CD4-positive, alpha-beta memory T cell (primary cell): ENCODE measurements around the gene TMED9. TPM values are rescaled to one million over a fixed set of nuclear protein-coding genes. Genes with fewer than 3 reads are reported as not detected.

Experiments used
- CTCF ChIA-PET: fragments of 350-600 bp; sonication (Branson Sonifier 250); formaldehyde crosslinking; loops from one replicate; lab custom pipeline; 2021; ENCODE audit warnings: inconsistent platforms; ENCODE audit not compliant: partially characterized antibody; lab: Charles Lee
- POLR2A ChIA-PET: fragments of 350-600 bp; sonication (Branson Sonifier 250); formaldehyde crosslinking; loops from one replicate; lab custom pipeline; 2021; ENCODE audit not compliant: partially characterized antibody; lab: Charles Lee
- DNase-seq, 5 donors: peaks; one replicate each; pipeline versions ENCODE4 v3.0.0 to v3.0.0-alpha.2; 2020 to 2022; ENCODE audit warnings: mixed read lengths in 1 of 5
- H3K27ac ChIP-seq: one replicate; pipeline ENCODE4 v1.7.0; 2013; ENCODE audit warnings: low read depth, low read length
- H3K27me3 ChIP-seq: 2 replicates; pipeline ENCODE4 v1.7.0; 2013; ENCODE audit warnings: mild to moderate bottlenecking, low read length, moderate library complexity; ENCODE audit not compliant: insufficient read depth
- H3K36me3 ChIP-seq: 2 replicates; pipeline ENCODE4 v1.7.0; 2013; ENCODE audit warnings: mild to moderate bottlenecking, low read length, moderate library complexity; ENCODE audit not compliant: insufficient read depth
- H3K4me1 ChIP-seq: 2 replicates; pipeline ENCODE4 v1.7.0; 2013; ENCODE audit warnings: mild to moderate bottlenecking, low read length, moderate library complexity; ENCODE audit not compliant: insufficient read depth
- H3K4me3 ChIP-seq, 2 donors: one replicate each; pipeline ENCODE4 v1.7.0; 2013; ENCODE audit warnings: low read length in 2 of 2, mild to moderate bottlenecking in 1 of 2
- H3K9me3 ChIP-seq, 2 donors: one replicate each; pipeline ENCODE4 v1.7.0; 2013; ENCODE audit warnings: low read length in 2 of 2, control low read depth in 1 of 2; ENCODE audit not compliant: control insufficient read depth in 1 of 2
- H3K27ac Mint-ChIP-seq, 7 donors: one replicate each; pipeline ENCODE4 v1.8.0; 2020 to 2021; ENCODE audit warnings: mixed read lengths in 7 of 7, mild to moderate bottlenecking in 6 of 7, inconsistent platforms in 3 of 7, moderate library complexity in 3 of 7
- H3K27me3 Mint-ChIP-seq, 2 donors: one replicate each; pipeline ENCODE4 v1.8.0; 2020 to 2021; ENCODE audit warnings: mixed read lengths in 2 of 2
- H3K36me3 Mint-ChIP-seq, 2 donors: one replicate each; pipeline ENCODE4 v1.8.0; 2020 to 2021; ENCODE audit warnings: mixed read lengths in 2 of 2, inconsistent platforms in 1 of 2, mild to moderate bottlenecking in 1 of 2
- H3K4me1 Mint-ChIP-seq, 4 donors: one replicate each; pipeline ENCODE4 v1.8.0; 2020 to 2021; ENCODE audit warnings: mixed read lengths in 4 of 4, mild to moderate bottlenecking in 1 of 4
- H3K4me3 Mint-ChIP-seq, 8 donors: one replicate each; pipeline ENCODE4 v1.8.0; 2020 to 2021; ENCODE audit warnings: mixed read lengths in 8 of 8, mild to moderate bottlenecking in 7 of 8, moderate library complexity in 6 of 8, inconsistent platforms in 3 of 8
- H3K9me3 Mint-ChIP-seq, 8 donors: one replicate each; pipeline ENCODE4 v1.8.0; 2020 to 2021; ENCODE audit warnings: mixed read lengths in 8 of 8, mild to moderate bottlenecking in 5 of 8, inconsistent platforms in 3 of 8, moderate library complexity in 1 of 8
- intact Hi-C: fragments of 100-400 bp; cut with micrococcal nuclease; formaldehyde crosslinking; loops from one replicate; pipeline ENCODE4 v1.15.1; 2023
- polyA plus RNA-seq, 2 donors: library from polyadenylated mRNA; unstranded; fragments of 300-500 nt; fragmentation: Illumina TruSeq; gene quantifications; one replicate each; pipeline ENCODE4 v1.2.3, GENCODE V29; 2021
- total RNA-seq, 2 experiments: library from RNA; stranded (reverse); gene quantifications; one replicate each; pipeline ENCODE4 v1.2.3, GENCODE V29; 2021

The TMED9 gene
- total and polyA plus RNA-seq, 4 experiments from 2014 or later, result 93.7 to 133 (median 109) TPM

DNA sequence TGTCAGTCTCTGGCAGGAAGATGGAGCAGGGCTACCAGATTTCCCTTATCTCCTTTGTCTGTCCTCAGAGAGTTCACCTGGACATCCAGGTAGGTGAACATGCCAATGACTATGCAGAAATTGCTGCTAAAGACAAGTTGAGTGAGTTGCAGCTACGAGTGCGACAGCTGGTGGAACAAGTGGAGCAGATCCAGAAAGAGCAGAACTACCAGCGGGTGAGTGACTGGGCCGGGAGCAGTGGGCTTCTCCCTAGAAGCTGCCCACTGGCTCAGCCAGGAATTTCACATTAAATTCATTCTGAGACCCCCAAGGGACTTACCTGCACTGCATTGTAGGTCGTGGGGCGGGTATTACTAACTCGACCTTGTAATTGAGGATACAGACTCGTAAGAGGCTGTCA is 2.1 kb downstream of the TMED9 start:
- Mint-ChIP-seq H3K27ac (peak overlapping the region in 2 of 7 donors; percentile 13 to 68), H3K36me3 (peaks cover 32 to 33% of the 10 kb centered on the region in 2 donors), H3K4me1 (peaks cover 21 to 46% (median 34%) of the 10 kb centered on the region in 4 donors), H3K4me3 (peak overlapping the region in 3 of 8 donors; percentile 8 to 44 (median 17)), H3K9me3 (peaks cover 0 to 2% (median 0%) of the 10 kb centered on the region in 8 donors), H3K27me3 (peaks cover 7 to 8% of the 10 kb centered on the region in 2 donors)
- no peak for DNase-seq
- H3K27me3 ChIP-seq, result no peaks in the 10 kb centered on the region
- ChIA-PET CTCF (no interaction called here), POLR2A (no interaction called here)
- no peak overlapping the region for H3K27ac ChIP-seq
- no peak overlapping the region for H3K4me3 ChIP-seq
- H3K4me1 ChIP-seq, result peaks cover 33% of the 10 kb centered on the region
- intact Hi-C loops, result loop anchor here (5.0 kb wide), 1 partner anchor 558 kb away; the partner anchor contains the start of gene NHP2
- H3K9me3 ChIP-seq, result no peaks in the 10 kb centered on the region
- peaks cover 27% of the 10 kb centered on the region for H3K36me3 ChIP-seq

DNA sequence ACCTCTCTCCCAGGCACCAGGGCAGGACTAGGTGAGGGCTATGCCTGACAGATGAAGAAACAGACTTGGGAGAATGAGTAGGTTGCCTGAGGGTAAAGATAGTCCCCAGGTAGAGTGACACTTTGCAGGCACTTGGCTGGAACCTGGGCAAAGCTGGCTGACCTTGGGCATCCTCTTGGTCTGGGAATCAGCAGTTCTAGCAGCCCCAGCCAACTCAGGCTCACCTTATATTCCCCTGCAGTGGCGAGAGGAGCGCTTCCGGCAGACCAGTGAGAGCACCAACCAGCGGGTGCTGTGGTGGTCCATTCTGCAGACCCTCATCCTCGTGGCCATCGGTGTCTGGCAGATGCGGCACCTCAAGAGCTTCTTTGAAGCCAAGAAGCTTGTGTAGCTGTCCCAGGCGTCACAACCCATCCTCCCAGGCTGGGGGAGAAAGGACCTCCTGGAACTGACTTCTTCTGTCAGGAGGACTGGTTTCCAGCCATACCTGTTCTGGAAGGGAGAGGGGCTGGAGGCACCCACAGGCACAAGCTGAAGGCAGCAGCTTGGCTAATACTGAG is 3.1 kb downstream of the TMED9 start:
- Mint-ChIP-seq H3K36me3 (peaks cover 32 to 34% of the 10 kb centered on the region in 2 donors), H3K27ac (no peak overlapping the region), H3K9me3 (peaks cover 0 to 2% (median 0%) of the 10 kb centered on the region in 8 donors), H3K4me1 (peaks cover 23 to 47% (median 35%) of the 10 kb centered on the region in 4 donors), H3K27me3 (peaks cover 4 to 6% of the 10 kb centered on the region in 2 donors), H3K4me3 (peak overlapping the region in 1 of 8 donors; percentile 3)
- H3K27me3 ChIP-seq, result no peaks in the 10 kb centered on the region
- peaks cover 34% of the 10 kb centered on the region for H3K4me1 ChIP-seq
- POLR2A ChIA-PET, result interaction anchor here (1.4 kb wide), 1 partner anchor 41 kb away, joined by 3 read pairs; no protein-coding TSS in a partner anchor
- intact Hi-C loops, result no loop called here
- H3K9me3 ChIP-seq, result no peaks in the 10 kb centered on the region
- peaks cover 27% of the 10 kb centered on the region for H3K36me3 ChIP-seq
- no peak overlapping the region for H3K27ac ChIP-seq
- CTCF ChIA-PET, result interaction anchor here (0.9 kb wide), 1 partner anchor 12 kb away, joined by 3 read pairs; no protein-coding TSS in a partner anchor
- no peak overlapping the region for H3K4me3 ChIP-seq
- no peak for DNase-seq

DNA sequence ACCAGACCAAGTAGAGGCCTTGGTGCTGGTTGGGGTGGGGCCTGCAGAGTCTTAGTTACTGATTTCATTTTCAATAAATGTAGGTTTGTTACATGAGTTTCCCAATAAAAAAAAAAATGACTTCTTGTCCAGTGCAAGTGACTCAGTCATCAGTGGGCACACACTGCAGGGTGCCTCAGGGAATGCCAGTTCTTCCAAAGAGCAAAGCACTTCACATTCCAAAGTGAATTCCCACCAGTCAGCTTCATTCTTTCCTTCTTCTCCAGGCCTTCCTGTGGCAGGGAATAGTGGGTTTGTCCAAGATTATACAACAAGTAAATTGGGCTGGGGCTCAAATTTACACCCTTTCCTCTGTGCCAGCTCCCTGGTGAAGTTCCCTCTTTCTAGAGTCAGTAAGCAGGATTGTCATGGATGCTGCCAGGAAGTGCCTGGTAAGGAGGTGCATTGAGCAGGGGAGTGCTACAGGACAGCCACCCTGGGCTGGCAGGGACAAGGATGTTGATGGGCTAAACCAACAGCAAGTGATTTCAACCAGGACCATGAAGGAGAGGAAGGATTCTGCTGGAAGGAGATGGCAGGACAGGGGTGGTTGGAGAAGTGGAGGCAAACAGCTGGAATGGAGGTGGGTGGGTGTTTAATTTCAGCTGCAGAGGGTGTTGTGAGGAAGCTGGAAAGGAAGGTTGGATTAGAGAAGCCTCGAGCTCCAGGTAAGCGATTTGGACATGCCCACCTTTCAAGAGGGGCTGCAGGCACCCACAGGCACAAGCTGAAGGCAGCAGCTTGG is 4.2 kb downstream of the TMED9 start:
- Mint-ChIP-seq H3K27ac (peak overlapping the region in 4 of 7 donors; percentile 17 to 49 (median 34)), H3K4me3 (peak overlapping the region in 4 of 8 donors; percentile 10 to 47 (median 25)), H3K4me1 (peaks cover 31 to 57% (median 43%) of the 10 kb centered on the region in 4 donors), H3K27me3 (no peaks in the 10 kb centered on the region), H3K36me3 (peaks cover 32 to 39% of the 10 kb centered on the region in 2 donors), H3K9me3 (peaks cover 0 to 3% (median 0%) of the 10 kb centered on the region in 8 donors)
- H3K27ac ChIP-seq, result no peak overlapping the region
- POLR2A ChIA-PET, result interaction anchor here (0.8 kb wide), 1 partner anchor 10 kb away, joined by 3 read pairs; no protein-coding TSS in a partner anchor
- DNase-seq, result no peak
- no peaks in the 10 kb centered on the region for H3K9me3 ChIP-seq
- intact Hi-C loops, result no loop called here
- H3K27me3 ChIP-seq, result no peaks in the 10 kb centered on the region
- no peak overlapping the region for H3K4me3 ChIP-seq
- H3K36me3 ChIP-seq, result peaks cover 27% of the 10 kb centered on the region
- CTCF ChIA-PET, result interaction anchor here (0.9 to 2.4 kb wide), 2 partner anchors 11 kb away, joined by 3 to 7 read pairs; no protein-coding TSS in a partner anchor
- H3K4me1 ChIP-seq, result peaks cover 45% of the 10 kb centered on the region

DNA sequence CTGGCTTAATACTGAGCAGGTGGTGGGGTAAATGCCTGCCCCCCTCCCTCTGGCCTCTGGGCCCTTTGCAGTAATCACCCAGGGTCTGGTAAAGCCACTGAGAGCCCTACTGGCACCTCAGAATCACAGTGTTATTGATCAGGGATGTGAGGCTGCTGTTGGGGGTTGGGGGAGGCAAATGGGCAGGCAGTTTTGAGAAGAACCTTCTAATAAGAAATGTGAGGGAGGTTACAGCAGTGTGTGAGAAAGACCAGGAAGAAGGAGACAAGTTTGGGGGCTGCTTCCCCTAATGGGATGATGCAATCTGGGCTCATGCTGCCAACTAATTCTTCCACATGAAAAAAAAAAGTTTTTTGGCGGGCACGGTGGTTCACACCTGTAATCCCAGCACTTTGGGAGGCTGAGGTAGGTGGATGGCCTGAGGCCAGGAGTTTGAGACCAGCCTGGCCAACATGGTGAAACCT is 4.8 kb downstream of the TMED9 start:
- Mint-ChIP-seq H3K4me3 (peak overlapping the region in 1 of 8 donors; percentile 45), H3K9me3 (peaks cover 0 to 3% (median 0%) of the 10 kb centered on the region in 8 donors), H3K4me1 (peaks cover 28 to 56% (median 42%) of the 10 kb centered on the region in 4 donors), H3K36me3 (peaks cover 32 to 39% of the 10 kb centered on the region in 2 donors), H3K27me3 (no peaks in the 10 kb centered on the region), H3K27ac (peak overlapping the region in 3 of 7 donors; percentile 3 to 49 (median 30))
- Histone ChIP-seq H3K27me3 (no peaks in the 10 kb centered on the region), H3K9me3 (no peaks in the 10 kb centered on the region), H3K4me1 (peaks cover 44% of the 10 kb centered on the region), H3K4me3 (no peak overlapping the region), H3K27ac (no peak overlapping the region), H3K36me3 (peaks cover 27% of the 10 kb centered on the region)
- no peak for DNase-seq
- ChIA-PET CTCF (interaction anchor here (2.4 kb wide), 1 partner anchor 11 kb away, joined by 7 read pairs; no protein-coding TSS in a partner anchor), POLR2A (interaction anchor here (0.8 kb wide), 1 partner anchor 10 kb away, joined by 3 read pairs; no protein-coding TSS in a partner anchor)
- intact Hi-C loops, result no loop called here

DNA sequence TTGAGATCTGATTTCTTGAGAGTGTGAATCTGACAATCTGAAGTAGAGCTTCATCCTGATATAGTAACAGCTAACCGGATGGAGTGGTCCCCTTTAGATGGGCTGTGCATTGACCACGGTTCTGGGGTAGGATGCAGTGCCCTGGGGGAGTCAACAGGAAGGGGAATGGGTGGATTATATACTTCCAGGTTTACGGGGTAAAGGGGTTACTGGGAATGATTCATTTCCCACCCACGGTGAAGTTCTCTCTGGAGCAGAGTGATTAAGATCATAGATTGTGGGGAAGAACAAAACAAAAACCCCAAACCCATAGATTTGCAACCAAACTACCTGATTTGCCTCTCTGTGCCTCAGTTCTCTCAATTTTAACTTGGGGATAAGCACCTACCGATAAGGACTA is 6.5 kb downstream of the TMED9 start:
- Mint-ChIP-seq H3K27ac (peak overlapping the region in 6 of 7 donors; percentile 36 to 85 (median 50)), H3K36me3 (peaks cover 26 to 40% of the 10 kb centered on the region in 2 donors), H3K4me3 (peak overlapping the region; percentile 60 to 87 (median 80)), H3K9me3 (peaks cover 0 to 3% (median 0%) of the 10 kb centered on the region in 8 donors), H3K27me3 (no peaks in the 10 kb centered on the region), H3K4me1 (peaks cover 21 to 46% (median 37%) of the 10 kb centered on the region in 4 donors)
- H3K36me3 ChIP-seq, result peaks cover 24% of the 10 kb centered on the region
- intact Hi-C loops, result no loop called here
- ChIA-PET CTCF (interaction anchor here (1.0 to 2.4 kb wide), 3 partner anchors 9 to 209 kb away, joined by 3 to 7 read pairs (median 3); no protein-coding TSS in a partner anchor), POLR2A (interaction anchor here (0.7 to 2.8 kb wide), 3 partner anchors 9 to 606 kb away, joined by 3 to 8 read pairs (median 6); partner anchors contain the start of genes HNRNPAB and LMAN2)
- no peak for DNase-seq
- no peaks in the 10 kb centered on the region for H3K9me3 ChIP-seq
- peaks cover 38% of the 10 kb centered on the region for H3K4me1 ChIP-seq
- H3K27me3 ChIP-seq, result no peaks in the 10 kb centered on the region
- no peak overlapping the region for H3K27ac ChIP-seq
- no peak overlapping the region for H3K4me3 ChIP-seq

DNA sequence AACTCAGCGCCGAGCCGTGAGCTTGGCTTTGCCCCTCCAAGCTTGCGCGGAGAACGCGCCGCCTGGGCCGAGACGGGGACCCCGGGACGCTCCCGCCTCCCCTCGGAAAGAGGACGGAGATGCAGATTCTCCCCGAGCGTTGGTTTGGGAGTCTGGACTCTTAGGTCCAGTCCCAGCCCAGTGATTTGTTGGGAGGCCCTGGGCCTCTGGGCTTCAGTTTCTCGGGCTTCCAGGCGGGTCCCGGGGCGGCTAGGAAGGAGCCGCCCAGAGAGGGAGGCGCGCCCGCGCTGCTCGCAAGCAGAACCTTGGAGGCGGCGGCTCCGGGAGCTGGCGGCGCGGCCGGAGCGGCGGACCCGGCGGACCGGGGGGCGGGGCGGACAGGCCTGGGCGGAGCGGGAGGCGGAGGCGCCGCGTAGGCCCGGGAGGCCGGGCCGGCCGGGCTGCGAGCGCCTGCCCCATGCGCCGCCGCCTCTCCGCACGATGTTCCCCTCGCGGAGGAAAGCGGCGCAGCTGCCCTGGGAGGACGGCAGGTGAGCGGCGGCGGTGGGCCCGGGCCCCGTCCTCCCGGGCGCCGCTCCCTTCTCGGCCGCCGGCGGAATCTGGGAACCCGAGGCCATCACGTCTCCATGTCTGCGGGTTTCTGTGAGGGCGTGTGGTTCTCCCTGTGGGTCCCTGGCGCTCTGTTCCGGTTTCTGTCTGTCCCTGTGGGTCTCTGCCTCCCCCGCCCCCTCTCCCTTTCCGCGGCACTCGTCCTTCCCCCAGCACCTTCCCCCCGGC is 7.9 kb downstream of the TMED9 start, which contains the start of gene B4GALT7:
B4GALT7 (plus strand) TSS at position 402 of the 777 bp plus-strand sequence; CDS start at position 481, 79 bp downstream.
- ChIA-PET POLR2A (interaction anchor here (0.6 to 2.8 kb wide), 11 partner anchors 8 to 604 kb away, joined by 3 to 10 read pairs (median 3); partner anchors contain the start of genes DDX41, HNRNPAB, LMAN2 and NHP2), CTCF (interaction anchor here (0.6 to 1.1 kb wide), 3 partner anchors 9 to 348 kb away, joined by 3 to 4 read pairs (median 3); no protein-coding TSS in a partner anchor)
- H3K9me3 ChIP-seq, result no peaks in the 10 kb centered on the region
- Mint-ChIP-seq H3K4me3 (peak within 1 kb of the TSS; percentile 92 to 99 (median 94)), H3K27me3 (no peaks in the 10 kb centered on the region), H3K4me1 (peaks cover 17 to 46% (median 34%) of the 10 kb centered on the region in 4 donors), H3K36me3 (peaks cover 12 to 33% of the 10 kb centered on the region in 2 donors), H3K27ac (peak within 1 kb of the TSS; percentile 85 to 99 (median 94)), H3K9me3 (peaks cover 0 to 3% (median 0%) of the 10 kb centered on the region in 8 donors)
- DNase-seq, result peak; percentile 72 to 85 (median 83)
- peak within 1 kb of the TSS; percentile 79 to 87 for H3K4me3 ChIP-seq
- peak within 1 kb of the TSS; percentile 63 for H3K27ac ChIP-seq
- H3K4me1 ChIP-seq, result peaks cover 29% of the 10 kb centered on the region
- no peaks in the 10 kb centered on the region for H3K27me3 ChIP-seq
- peaks cover 10% of the 10 kb centered on the region for H3K36me3 ChIP-seq
- intact Hi-C loops, result loop anchor here (1.0 kb wide), 3 partner anchors 8 to 83 kb away; partner anchors contain the start of genes FAM193B and TMED9
